Activated T-cell treated with anti-CD3 and anti-CD28 coated beads, Interleukin-2, amount 50 U/mL, for 4 hours (primary cell): ENCODE data around the gene CRISPLD2. TPM values are rescaled to one million over a fixed set of nuclear protein-coding genes. Genes with fewer than 3 reads are reported as not detected.

ENCODE experiments used
- ATAC-seq, 2 donors: fragments of 200-7000 bp; cut with Tn5 transposase; one replicate each; pipeline ENCODE4 v1.10.0; 2021
- DNase-seq: peaks from one replicate; pipeline ENCODE4 v3.0.0-alpha.2; 2020
- H3K27me3 Mint-ChIP-seq: one replicate; pipeline ENCODE4 v1.8.0; 2021; ENCODE audit warnings: low read depth, mixed read lengths
- H3K36me3 Mint-ChIP-seq: one replicate; pipeline ENCODE4 v1.8.0; 2022; ENCODE audit warnings: mixed read lengths; ENCODE audit not compliant: insufficient read depth
- H3K4me1 Mint-ChIP-seq: one replicate; pipeline ENCODE4 v1.8.0; 2021; ENCODE audit warnings: low read depth, mixed read lengths
- H3K4me3 Mint-ChIP-seq: one replicate; pipeline ENCODE4 v1.8.0; 2021; ENCODE audit warnings: mild to moderate bottlenecking, moderate library complexity, mixed read lengths
- H3K9me3 Mint-ChIP-seq: one replicate; pipeline ENCODE4 v1.8.0; 2021; ENCODE audit warnings: mixed read lengths
- total RNA-seq, 3 donors: library from RNA; stranded (reverse); gene quantifications; one replicate each; pipeline ENCODE4 v1.2.1, GENCODE V29; 2021

Gene CRISPLD2
- total RNA-seq, 3 donors from 2014 or later, result 0.11 to 0.57 (median 0.46) TPM

- no peak for DNase-seq
- no peaks in the 10 kb centered on the region for H3K36me3 Mint-ChIP-seq
- peaks cover 2% of the 10 kb centered on the region for H3K4me1 Mint-ChIP-seq
- no peak overlapping the region for H3K4me3 Mint-ChIP-seq
- peaks cover 7% of the 10 kb centered on the region for H3K27me3 Mint-ChIP-seq
- no peaks in the 10 kb centered on the region for H3K9me3 Mint-ChIP-seq
- ATAC-seq, result no peak
Measured at GRCh38 chr16:84893467-84893848, 73.7 kb downstream of the CRISPLD2 start.

- H3K9me3 Mint-ChIP-seq, result no peaks in the 10 kb centered on the region
- H3K27me3 Mint-ChIP-seq, result peaks cover 7% of the 10 kb centered on the region
- ATAC-seq (no peak), DNase-seq (no peak)
- peaks cover 2% of the 10 kb centered on the region for H3K4me1 Mint-ChIP-seq
- no peaks in the 10 kb centered on the region for H3K36me3 Mint-ChIP-seq
- H3K4me3 Mint-ChIP-seq, result no peak overlapping the region
Measured at GRCh38 chr16:84893849-84894599, 74.2 kb downstream of the CRISPLD2 start.

- Mint-ChIP-seq H3K9me3 (no peaks in the 10 kb centered on the region), H3K4me1 (peaks cover 2% of the 10 kb centered on the region), H3K27me3 (peaks cover 7% of the 10 kb centered on the region), H3K4me3 (no peak overlapping the region), H3K36me3 (no peaks in the 10 kb centered on the region)
- DNase-seq (no peak), ATAC-seq (no peak)
Measured at GRCh38 chr16:84895016-84895415, 75.2 kb downstream of the CRISPLD2 start.

- no peak overlapping the region for H3K4me3 Mint-ChIP-seq
- H3K36me3 Mint-ChIP-seq, result no peaks in the 10 kb centered on the region
- ATAC-seq, result no peak
- H3K9me3 Mint-ChIP-seq, result no peaks in the 10 kb centered on the region
- DNase-seq, result no peak
- peaks cover 2% of the 10 kb centered on the region for H3K4me1 Mint-ChIP-seq
- H3K27me3 Mint-ChIP-seq, result peaks cover 7% of the 10 kb centered on the region
Measured at GRCh38 chr16:84896847-84897246, 77.1 kb downstream of the CRISPLD2 start.

GRCh38 chr16:84897911-84898377 lies 78.2 kb downstream of the CRISPLD2 start:
- Mint-ChIP-seq H3K4me1 (peaks cover 2% of the 10 kb centered on the region), H3K27me3 (peaks cover 6% of the 10 kb centered on the region), H3K36me3 (no peaks in the 10 kb centered on the region), H3K4me3 (no peak overlapping the region), H3K9me3 (no peaks in the 10 kb centered on the region)
- ATAC-seq (no peak), DNase-seq (no peak)

GRCh38 chr16:84898447-84898846 lies 78.7 kb downstream of the CRISPLD2 start:
- ATAC-seq (peak; percentile 43 to 52), DNase-seq (no peak)
- Mint-ChIP-seq H3K4me3 (no peak overlapping the region), H3K4me1 (peaks cover 2% of the 10 kb centered on the region), H3K36me3 (no peaks in the 10 kb centered on the region), H3K27me3 (peaks cover 4% of the 10 kb centered on the region), H3K9me3 (no peaks in the 10 kb centered on the region)

GRCh38 chr16:84899414-84899813 lies 79.6 kb downstream of the CRISPLD2 start:
- no peak for ATAC-seq

GRCh38 chr16:84905965-84906460 lies 86.2 kb downstream of the CRISPLD2 start:
- Mint-ChIP-seq H3K27me3 (no peaks in the 10 kb centered on the region), H3K36me3 (no peaks in the 10 kb centered on the region), H3K4me1 (no peaks in the 10 kb centered on the region), H3K9me3 (no peaks in the 10 kb centered on the region), H3K4me3 (no peak overlapping the region)
- ATAC-seq (no peak), DNase-seq (no peak)

More at GRCh38 chr16:84899414-84899813, 79.6 kb downstream of the CRISPLD2 start:
- Mint-ChIP-seq H3K9me3 (no peaks in the 10 kb centered on the region), H3K27me3 (peaks cover 4% of the 10 kb centered on the region), H3K36me3 (no peaks in the 10 kb centered on the region), H3K4me1 (peaks cover 2% of the 10 kb centered on the region), H3K4me3 (no peak overlapping the region)
- DNase-seq, result no peak

- no peaks in the 10 kb centered on the region for H3K36me3 Mint-ChIP-seq
- no peaks in the 10 kb centered on the region for H3K27me3 Mint-ChIP-seq
- no peak overlapping the region for H3K4me3 Mint-ChIP-seq
- H3K4me1 Mint-ChIP-seq, result no peaks in the 10 kb centered on the region
- DNase-seq (no peak), ATAC-seq (no peak)
- H3K9me3 Mint-ChIP-seq, result no peaks in the 10 kb centered on the region
Measured at GRCh38 chr16:84907051-84907450, 87.3 kb downstream of the CRISPLD2 start.

GRCh38 chr16:84907575-84907974 lies 87.8 kb downstream of the CRISPLD2 start:
- no peaks in the 10 kb centered on the region for H3K4me1 Mint-ChIP-seq

GRCh38 chr16:84909476-84910085 lies 89.8 kb downstream of the CRISPLD2 start:
- Mint-ChIP-seq H3K36me3 (no peaks in the 10 kb centered on the region), H3K9me3 (no peaks in the 10 kb centered on the region), H3K4me3 (no peak overlapping the region), H3K27me3 (peaks cover 6% of the 10 kb centered on the region), H3K4me1 (no peaks in the 10 kb centered on the region)
- no peak for DNase-seq
- ATAC-seq, result no peak

More at GRCh38 chr16:84907575-84907974, 87.8 kb downstream of the CRISPLD2 start:
- DNase-seq (no peak), ATAC-seq (no peak)
- H3K36me3 Mint-ChIP-seq, result no peaks in the 10 kb centered on the region
- H3K9me3 Mint-ChIP-seq, result no peaks in the 10 kb centered on the region
- no peak overlapping the region for H3K4me3 Mint-ChIP-seq
- no peaks in the 10 kb centered on the region for H3K27me3 Mint-ChIP-seq

- H3K4me3 Mint-ChIP-seq, result no peak overlapping the region
- peaks cover 21% of the 10 kb centered on the region for H3K27me3 Mint-ChIP-seq
- no peak for DNase-seq
- H3K36me3 Mint-ChIP-seq, result no peaks in the 10 kb centered on the region
- no peaks in the 10 kb centered on the region for H3K9me3 Mint-ChIP-seq
- no peak for ATAC-seq
- no peaks in the 10 kb centered on the region for H3K4me1 Mint-ChIP-seq
Measured at GRCh38 chr16:84911486-84912216, 91.9 kb downstream of the CRISPLD2 start.

- Mint-ChIP-seq H3K36me3 (no peaks in the 10 kb centered on the region), H3K4me1 (no peaks in the 10 kb centered on the region), H3K4me3 (no peak overlapping the region), H3K9me3 (no peaks in the 10 kb centered on the region), H3K27me3 (peaks cover 25% of the 10 kb centered on the region)
- ATAC-seq (no peak), DNase-seq (no peak)
Measured at GRCh38 chr16:84913315-84913714, 93.5 kb downstream of the CRISPLD2 start.

- ATAC-seq, result no peak
- Mint-ChIP-seq H3K36me3 (no peaks in the 10 kb centered on the region), H3K27me3 (peaks cover 29% of the 10 kb centered on the region), H3K4me3 (no peak overlapping the region), H3K4me1 (no peaks in the 10 kb centered on the region), H3K9me3 (no peaks in the 10 kb centered on the region)
- DNase-seq, result no peak
Measured at GRCh38 chr16:84914273-84914672, 94.5 kb downstream of the CRISPLD2 start.
